ENCODE results near the gene SYT1.

SYT1 gene

GRCh38 chr12:79296133-79296532, 431.6 kb downstream of the SYT1 start:
- no peak overlapping the region for H3K4me3 ChIP-seq (ENCODE audit: low read depth, low read length)
- no peak for DNase-seq (ENCODE audit: low read depth)
- no peak for TF ChIP-seq CTCF (IDR thresholded peaks at IDR 0.05; ENCODE audit: control insufficient read depth, extremely low read depth, insufficient read depth)

- no peak for TF ChIP-seq CTCF (IDR thresholded peaks at IDR 0.05; ENCODE audit: control insufficient read depth, extremely low read depth, insufficient read depth)
- DNase-seq (ENCODE audit: low read depth) = no peak
- H3K4me3 ChIP-seq (ENCODE audit: low read depth, low read length) = no peak overlapping the region
Observed at GRCh38 chr12:79296871-79297270, 432.3 kb downstream of the SYT1 start.

DNA sequence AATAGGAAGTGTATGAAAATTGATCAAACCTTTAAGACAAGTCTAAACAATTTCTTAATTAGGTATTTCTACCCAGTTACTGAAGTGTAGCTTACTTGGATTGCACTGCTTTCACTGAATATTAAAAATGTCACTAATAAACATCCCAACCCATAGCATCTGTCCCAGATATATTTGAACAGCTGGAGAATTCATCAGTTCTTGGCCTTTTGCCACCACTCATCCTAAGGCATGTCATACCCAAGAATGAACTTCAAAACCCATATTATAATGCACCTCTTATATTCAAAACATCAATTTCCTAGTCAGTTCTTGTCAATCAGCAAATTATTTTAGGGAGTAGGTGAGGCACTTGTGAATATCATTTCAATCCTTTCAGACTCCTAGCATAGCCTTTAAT, 433.9 kb downstream of the SYT1 start:
- TF ChIP-seq CTCF (IDR thresholded peaks at IDR 0.05; ENCODE audit: control insufficient read depth, extremely low read depth, insufficient read depth) = no peak
- no peak overlapping the region for H3K4me3 ChIP-seq (ENCODE audit: low read depth, low read length)
- no peak for DNase-seq (ENCODE audit: low read depth)

DNA sequence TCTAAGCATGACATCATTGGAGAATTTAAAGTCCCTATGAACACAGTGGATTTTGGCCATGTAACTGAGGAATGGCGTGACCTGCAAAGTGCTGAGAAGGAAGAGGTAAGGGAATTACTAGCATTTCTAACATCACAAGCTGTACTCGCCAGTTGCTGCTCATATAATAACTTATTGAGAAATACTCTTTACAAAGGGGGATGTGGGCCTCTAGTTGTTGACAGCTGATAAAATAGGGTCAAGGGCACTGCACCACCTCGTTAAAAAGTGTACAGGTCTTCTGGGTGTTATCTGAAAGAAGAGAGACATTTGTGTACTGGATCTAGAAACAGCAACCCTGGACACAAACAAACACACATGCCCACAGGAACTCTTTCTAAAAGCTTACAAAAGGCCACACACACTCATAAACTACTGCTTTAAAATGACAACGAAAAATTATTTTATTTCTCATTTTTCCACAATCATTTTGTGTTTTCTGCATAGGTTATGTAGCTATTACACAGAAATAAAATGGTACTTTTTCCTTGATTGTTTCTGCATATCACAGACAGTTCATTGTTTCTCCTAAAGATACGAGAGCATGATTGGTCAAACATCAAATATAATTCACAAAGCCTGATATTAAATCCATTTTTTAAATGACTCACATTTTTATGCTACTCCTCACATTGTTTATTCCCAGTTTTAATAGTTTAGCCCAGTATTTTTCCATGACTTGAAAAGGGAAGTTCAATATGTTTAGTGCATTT, 435.0 kb downstream of the SYT1 start:
- no peak overlapping the region for H3K4me3 ChIP-seq (ENCODE audit: low read depth, low read length)

DNA sequence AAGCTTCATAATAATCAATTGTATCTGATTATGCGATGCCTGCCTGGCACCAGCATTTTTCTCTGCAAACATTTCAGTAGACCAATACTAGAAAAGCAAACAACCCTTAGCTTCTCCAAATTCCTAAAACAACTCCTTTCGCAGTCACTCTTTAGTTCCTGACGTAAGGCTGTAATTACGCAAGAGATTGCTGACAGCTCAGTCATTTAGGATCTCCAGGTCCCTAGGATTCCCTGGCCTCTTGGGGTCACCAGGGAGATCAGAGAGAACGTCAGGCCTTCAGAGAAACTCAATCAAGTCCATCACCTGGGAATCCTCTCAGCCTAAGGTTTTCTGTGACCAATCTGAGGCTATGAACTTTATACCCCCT, 435.6 kb downstream of the SYT1 start:
- TF ChIP-seq CTCF (IDR thresholded peaks at IDR 0.05; ENCODE audit: control insufficient read depth, extremely low read depth, insufficient read depth) = no peak
- no peak for DNase-seq (ENCODE audit: low read depth)
- H3K4me3 ChIP-seq (ENCODE audit: low read depth, low read length) = no peak overlapping the region

More for the DNA sequence above, 435.0 kb downstream of the SYT1 start:
- no peak for TF ChIP-seq CTCF (IDR thresholded peaks at IDR 0.05; ENCODE audit: control insufficient read depth, extremely low read depth, insufficient read depth)
- DNase-seq (ENCODE audit: low read depth) = no peak

- H3K4me3 ChIP-seq (ENCODE audit: low read depth, low read length) = no peak overlapping the region
- TF ChIP-seq CTCF (IDR thresholded peaks at IDR 0.05; ENCODE audit: control insufficient read depth, extremely low read depth, insufficient read depth) = no peak
- no peak for DNase-seq (ENCODE audit: low read depth)
Observed at GRCh38 chr12:79301181-79301580, 436.6 kb downstream of the SYT1 start.
